ENCODE measurements around the gene CENPA.

GRCh38 chr2:26754539-26754938, 31.3 kb upstream of the CENPA start:
- TF ChIP-seq CHD2 (IDR thresholded peaks at IDR 0.05; ENCODE audit: low read length, partially characterized antibody) (no peak), CEBPB (IDR thresholded peaks at IDR 0.05) (no peak), RFX5 (IDR thresholded peaks at IDR 0.05) (no peak), HOXB13 (CRISPR knock-in tag; IDR thresholded peaks at IDR 0.05; ENCODE audit: low read depth) (no peak), POLR2A (IDR thresholded peaks at IDR 0.05; ENCODE audit: low read length) (no peak), SREBF2 (IDR thresholded peaks at IDR 0.05) (no peak), PHF8 (IDR thresholded peaks at IDR 0.05; ENCODE audit: borderline replicate concordance, low read depth) (no peak), JUNB (IDR thresholded peaks at IDR 0.05) (no peak), MYC (IDR thresholded peaks at IDR 0.05; ENCODE audit: borderline replicate concordance, low read length) (no peak), NFE2L2 (conservative IDR thresholded peaks at IDR 0.05; ENCODE audit: low read length) (no peak), CHD4 (IDR thresholded peaks at IDR 0.05; ENCODE audit: borderline replicate concordance) (no peak), JUN (IDR thresholded peaks at IDR 0.05) (no peak)
- TF ChIP-seq, protein P1, sequence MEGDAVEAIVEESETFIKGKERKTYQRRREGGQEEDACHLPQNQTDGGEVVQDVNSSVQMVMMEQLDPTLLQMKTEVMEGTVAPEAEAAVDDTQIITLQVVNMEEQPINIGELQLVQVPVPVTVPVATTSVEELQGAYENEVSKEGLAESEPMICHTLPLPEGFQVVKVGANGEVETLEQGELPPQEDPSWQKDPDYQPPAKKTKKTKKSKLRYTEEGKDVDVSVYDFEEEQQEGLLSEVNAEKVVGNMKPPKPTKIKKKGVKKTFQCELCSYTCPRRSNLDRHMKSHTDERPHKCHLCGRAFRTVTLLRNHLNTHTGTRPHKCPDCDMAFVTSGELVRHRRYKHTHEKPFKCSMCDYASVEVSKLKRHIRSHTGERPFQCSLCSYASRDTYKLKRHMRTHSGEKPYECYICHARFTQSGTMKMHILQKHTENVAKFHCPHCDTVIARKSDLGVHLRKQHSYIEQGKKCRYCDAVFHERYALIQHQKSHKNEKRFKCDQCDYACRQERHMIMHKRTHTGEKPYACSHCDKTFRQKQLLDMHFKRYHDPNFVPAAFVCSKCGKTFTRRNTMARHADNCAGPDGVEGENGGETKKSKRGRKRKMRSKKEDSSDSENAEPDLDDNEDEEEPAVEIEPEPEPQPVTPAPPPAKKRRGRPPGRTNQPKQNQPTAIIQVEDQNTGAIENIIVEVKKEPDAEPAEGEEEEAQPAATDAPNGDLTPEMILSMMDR (IDR thresholded peaks at IDR 0.05): no peak
- TF ChIP-seq, protein P2, sequence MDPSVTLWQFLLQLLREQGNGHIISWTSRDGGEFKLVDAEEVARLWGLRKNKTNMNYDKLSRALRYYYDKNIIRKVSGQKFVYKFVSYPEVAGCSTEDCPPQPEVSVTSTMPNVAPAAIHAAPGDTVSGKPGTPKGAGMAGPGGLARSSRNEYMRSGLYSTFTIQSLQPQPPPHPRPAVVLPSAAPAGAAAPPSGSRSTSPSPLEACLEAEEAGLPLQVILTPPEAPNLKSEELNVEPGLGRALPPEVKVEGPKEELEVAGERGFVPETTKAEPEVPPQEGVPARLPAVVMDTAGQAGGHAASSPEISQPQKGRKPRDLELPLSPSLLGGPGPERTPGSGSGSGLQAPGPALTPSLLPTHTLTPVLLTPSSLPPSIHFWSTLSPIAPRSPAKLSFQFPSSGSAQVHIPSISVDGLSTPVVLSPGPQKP (IDR thresholded peaks at IDR 0.05; ENCODE audit: low read depth, low read length): no peak

Measured in A549 (cell line).